Testis (tissue), 2 donors: ENCODE results near the gene GPHN.

ENCODE experiments used
- POLR2A ChIP-seq: fragments of 450-650 bp; IDR thresholded peaks from one replicate; pipeline ENCODE4 v1.6.1; 2017; ENCODE audit warnings: antibody characterized with exemption, mild to moderate bottlenecking, moderate library complexity
- TF ChIP-seq, protein P1 (sequence below), 3 experiments: fragments of 450-650 bp in 2 of 3; fragments of 200-600 bp in 1 of 3; sonication (generic) in 1 of 3; IDR thresholded peaks; one replicate each; pipeline ENCODE4 v1.5.1; 2016 to 2019; ENCODE audit warnings: antibody characterized with exemption in 3 of 3, mild to moderate bottlenecking in 2 of 3, moderate library complexity in 1 of 3

GRCh38 chr14:66543996-66544395 lies 36.0 kb downstream of the GPHN start:
- TF ChIP-seq, protein P1, sequence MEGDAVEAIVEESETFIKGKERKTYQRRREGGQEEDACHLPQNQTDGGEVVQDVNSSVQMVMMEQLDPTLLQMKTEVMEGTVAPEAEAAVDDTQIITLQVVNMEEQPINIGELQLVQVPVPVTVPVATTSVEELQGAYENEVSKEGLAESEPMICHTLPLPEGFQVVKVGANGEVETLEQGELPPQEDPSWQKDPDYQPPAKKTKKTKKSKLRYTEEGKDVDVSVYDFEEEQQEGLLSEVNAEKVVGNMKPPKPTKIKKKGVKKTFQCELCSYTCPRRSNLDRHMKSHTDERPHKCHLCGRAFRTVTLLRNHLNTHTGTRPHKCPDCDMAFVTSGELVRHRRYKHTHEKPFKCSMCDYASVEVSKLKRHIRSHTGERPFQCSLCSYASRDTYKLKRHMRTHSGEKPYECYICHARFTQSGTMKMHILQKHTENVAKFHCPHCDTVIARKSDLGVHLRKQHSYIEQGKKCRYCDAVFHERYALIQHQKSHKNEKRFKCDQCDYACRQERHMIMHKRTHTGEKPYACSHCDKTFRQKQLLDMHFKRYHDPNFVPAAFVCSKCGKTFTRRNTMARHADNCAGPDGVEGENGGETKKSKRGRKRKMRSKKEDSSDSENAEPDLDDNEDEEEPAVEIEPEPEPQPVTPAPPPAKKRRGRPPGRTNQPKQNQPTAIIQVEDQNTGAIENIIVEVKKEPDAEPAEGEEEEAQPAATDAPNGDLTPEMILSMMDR (IDR thresholded peaks at IDR 0.05), result no peak
- TF ChIP-seq POLR2A, result no peak
